ENCODE data around the gene KCNMB1.

- TF ChIP-seq CTCF (IDR thresholded peaks at IDR 0.05) (no peak), POLR2A (IDR thresholded peaks at IDR 0.05) (no peak)
Observed at GRCh38 chr5:170329524-170329923, 59.6 kb downstream of the KCNMB1 start.

Data from thyroid gland (tissue), 4 donors.